Adrenal gland (tissue), 12 donors: Measurements from ENCODE around the gene LEMD1. TPM values are rescaled to one million over a fixed set of nuclear protein-coding genes. Genes with fewer than 3 reads are reported as not detected.

Experiments used
- DNase-seq, 7 donors: peaks; one replicate each; pipeline ENCODE4 v3.0.0-alpha.2; 2019 to 2020
- H3K27ac ChIP-seq, 5 donors: fragments of 200-600 bp; sonication (generic) in 4 of 5; 1 replicate in 3 of 5; 2 replicates in 2 of 5; pipeline versions ENCODE4 v1.5.1 to v1.8.0; 2016 to 2020; ENCODE audit warnings: mild to moderate bottlenecking in 1 of 5
- H3K27me3 ChIP-seq: fragments of 200-600 bp; 2 replicates; pipeline ENCODE4 v1.8.0; 2021
- H3K36me3 ChIP-seq, 2 donors: fragments of 200-600 bp; replicated peaks in 1 of 2; 1 replicate in 1 of 2; 2 replicates in 1 of 2; pipeline versions ENCODE4 v1.5.1 to v1.8.0; 2018 to 2022
- H3K4me1 ChIP-seq, 2 donors: fragments of 200-600 bp; replicated peaks in 1 of 2; 1 replicate in 1 of 2; 2 replicates in 1 of 2; pipeline versions ENCODE4 v1.5.1 to v1.8.0; 2018 to 2021
- H3K4me3 ChIP-seq, 4 donors: fragments of 200-600 bp; sonication (generic) in 3 of 4; one replicate each; pipeline ENCODE4 v1.5.1; 2016 to 2018
- H3K9me3 ChIP-seq, 3 donors: fragments of 200-600 bp; sonication (generic) in 1 of 3; replicated peaks in 1 of 3; 1 replicate in 2 of 3; 2 replicates in 1 of 3; pipeline versions ENCODE4 v1.5.1 to v1.8.0; 2016 to 2021
- POLR2A ChIP-seq, 2 donors: fragments of 450-650 bp; IDR thresholded peaks; one replicate each; pipeline ENCODE4 v1.6.1; 2017; ENCODE audit warnings: antibody characterized with exemption in 2 of 2, mild to moderate bottlenecking in 2 of 2, moderate library complexity in 1 of 2
- WGBS, 4 donors: extraction: QIAGEN DNeasy Blood & Tissue Kit in 2 of 4; methylation state at CpG; one replicate each; pipeline versions ENCODE4 v1.1.5 to v1.1.7; 2013 to 2017; 5-methylcytosine and 5-hydroxymethylcytosine counted together
- intact Hi-C, 2 donors: fragments of 100-400 bp; cut with DNase I; formaldehyde crosslinking; loops; one replicate each; pipeline versions ENCODE4 v1.14.1 to v1.15.0; 2022 to 2023
- polyA plus RNA-seq, 3 donors: library from polyadenylated mRNA; stranded (reverse); fragments of 200-250 nt in 2 of 3; fragments of 350-450 nt in 1 of 3; fragmentation: Illumina TruSeq in 1 of 3; extraction: RNeasy Lipid Tissue Mini Kit (QIAGEN cat#74804) in 1 of 3; gene quantifications; one replicate each; pipeline ENCODE4 v1.2.3, GENCODE V29; 2013 to 2014
- total RNA-seq, 9 donors: library from RNA; depleted of rRNA in 4 of 9; stranded (reverse); fragments of >200 nt in 4 of 9; fragments of 120-200 nt in 1 of 9; fragmentation: NEBNext Ultra II Directional in 1 of 9; extraction: Animal tissue kit (Norgen Biotek cat#: 25700) in 1 of 9; gene quantifications; one replicate each; pipeline versions ENCODE4 v1.1.0 to v1.2.4, GENCODE V29; 2013 to 2023
- TF ChIP-seq, protein P1 (sequence below), 6 experiments: fragments of 450-650 bp in 4 of 6; fragments of 200-600 bp in 2 of 6; sonication (generic) in 1 of 6; IDR thresholded peaks; 1 replicate in 5 of 6; 2 replicates in 1 of 6; pipeline versions ENCODE4 v1.5.1 to v1.8.0; 2016 to 2021; ENCODE audit warnings: antibody characterized with exemption in 6 of 6, mild to moderate bottlenecking in 2 of 6, moderate library complexity in 1 of 6
- donor health status: healthy with polysubstance abuse.
- donor health status: Bipolar disorder and iron deficiency.
- donor health status: DM: yes; HTN: yes; CAD: no.
- donor health status: DM: no; HTN: no; CAD: no.
- donor health status: DM: no; HTN: no; CAD: no.
- donor health status: DM: yes; HTN: yes; CAD: no.

Gene LEMD1
- total and polyA plus RNA-seq, 12 donors = 0.64 TPM; not detected in 11

DNA sequence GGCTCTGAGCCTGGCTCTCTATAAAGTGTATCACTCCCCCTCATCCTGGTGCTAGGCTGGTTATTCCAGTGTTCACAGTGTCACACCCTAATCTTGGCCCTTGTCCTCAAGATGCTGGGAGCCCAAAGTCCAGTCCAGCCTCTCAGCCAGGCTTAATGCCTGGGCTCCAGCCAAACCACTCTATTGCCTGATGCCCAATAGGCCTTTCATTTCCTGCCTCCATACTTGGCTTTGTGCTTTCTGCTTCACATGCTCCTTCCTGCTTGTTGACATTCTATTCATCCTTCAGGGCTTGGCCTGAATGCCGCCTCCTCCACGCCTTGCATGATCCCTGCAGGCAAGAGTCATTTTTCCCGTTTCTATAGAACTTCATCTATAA, 66.8 kb downstream of the LEMD1 start:
- H3K36me3 ChIP-seq = no peaks in the 10 kb centered on the region
- H3K27me3 ChIP-seq = no peaks in the 10 kb centered on the region
- peak overlapping the region in 3 of 5 donors; percentile 46 to 69 (median 60) for H3K27ac ChIP-seq
- WGBS, 4 donors = 60 to 73% (median 65%) methylated on average over 3 of the region's 3 CpGs
- H3K4me3 ChIP-seq = no peak overlapping the region
- no peaks in the 10 kb centered on the region for H3K9me3 ChIP-seq
- intact Hi-C loops = loop anchor here in 1 of 2 donors (2.0 kb wide), 1 partner anchor 76 kb away; no protein-coding TSS in a partner anchor
- DNase-seq = peak in 1 of 7 donors; percentile 55
- TF ChIP-seq POLR2A (IDR thresholded peaks at IDR 0.05) = no peak
- TF ChIP-seq, protein P1, sequence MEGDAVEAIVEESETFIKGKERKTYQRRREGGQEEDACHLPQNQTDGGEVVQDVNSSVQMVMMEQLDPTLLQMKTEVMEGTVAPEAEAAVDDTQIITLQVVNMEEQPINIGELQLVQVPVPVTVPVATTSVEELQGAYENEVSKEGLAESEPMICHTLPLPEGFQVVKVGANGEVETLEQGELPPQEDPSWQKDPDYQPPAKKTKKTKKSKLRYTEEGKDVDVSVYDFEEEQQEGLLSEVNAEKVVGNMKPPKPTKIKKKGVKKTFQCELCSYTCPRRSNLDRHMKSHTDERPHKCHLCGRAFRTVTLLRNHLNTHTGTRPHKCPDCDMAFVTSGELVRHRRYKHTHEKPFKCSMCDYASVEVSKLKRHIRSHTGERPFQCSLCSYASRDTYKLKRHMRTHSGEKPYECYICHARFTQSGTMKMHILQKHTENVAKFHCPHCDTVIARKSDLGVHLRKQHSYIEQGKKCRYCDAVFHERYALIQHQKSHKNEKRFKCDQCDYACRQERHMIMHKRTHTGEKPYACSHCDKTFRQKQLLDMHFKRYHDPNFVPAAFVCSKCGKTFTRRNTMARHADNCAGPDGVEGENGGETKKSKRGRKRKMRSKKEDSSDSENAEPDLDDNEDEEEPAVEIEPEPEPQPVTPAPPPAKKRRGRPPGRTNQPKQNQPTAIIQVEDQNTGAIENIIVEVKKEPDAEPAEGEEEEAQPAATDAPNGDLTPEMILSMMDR (IDR thresholded peaks at IDR 0.05) = no peak
- peaks cover 25 to 34% of the 10 kb centered on the region in 2 donors for H3K4me1 ChIP-seq

GRCh38 chr1:205354259-205355074, 67.4 kb downstream of the LEMD1 start:
- 20 to 22% (median 21%) methylated on average over 4 to 5 of the region's 5 CpGs for WGBS, 4 donors

GRCh38 chr1:205353612-205354011, 68.2 kb downstream of the LEMD1 start:
- Histone ChIP-seq H3K9me3 (no peaks in the 10 kb centered on the region), H3K4me1 (peaks cover 25 to 27% of the 10 kb centered on the region in 2 donors), H3K27ac (no peak overlapping the region), H3K36me3 (no peaks in the 10 kb centered on the region), H3K27me3 (no peaks in the 10 kb centered on the region), H3K4me3 (no peak overlapping the region)
- 66 to 74% (median 72%) methylated on average over 6 of the region's 6 CpGs for WGBS, 4 donors
- intact Hi-C loops = loop anchor here (2.0 to 5.0 kb wide), 2 partner anchors 77 to 79 kb away; no protein-coding TSS in a partner anchor
- TF ChIP-seq, protein P1 (IDR thresholded peaks at IDR 0.05) = no peak
- TF ChIP-seq POLR2A (IDR thresholded peaks at IDR 0.05) = no peak
- DNase-seq = no peak

More at GRCh38 chr1:205354259-205355074, 67.4 kb downstream of the LEMD1 start:
- TF ChIP-seq POLR2A (IDR thresholded peaks at IDR 0.05) = no peak
- TF ChIP-seq, protein P1 (IDR thresholded peaks at IDR 0.05) = peak; percentile 59 to 90 (median 86)
- Histone ChIP-seq H3K4me3 (no peak overlapping the region), H3K36me3 (no peaks in the 10 kb centered on the region), H3K27ac (peak overlapping the region in 3 of 5 donors; percentile 46 to 69 (median 60)), H3K27me3 (no peaks in the 10 kb centered on the region), H3K4me1 (peaks cover 25 to 28% of the 10 kb centered on the region in 2 donors), H3K9me3 (no peaks in the 10 kb centered on the region)
- DNase-seq = peak; percentile 63 to 91 (median 75)
- intact Hi-C loops = loop anchor here (2.0 to 5.0 kb wide), 2 partner anchors 76 to 78 kb away; no protein-coding TSS in a partner anchor

DNA sequence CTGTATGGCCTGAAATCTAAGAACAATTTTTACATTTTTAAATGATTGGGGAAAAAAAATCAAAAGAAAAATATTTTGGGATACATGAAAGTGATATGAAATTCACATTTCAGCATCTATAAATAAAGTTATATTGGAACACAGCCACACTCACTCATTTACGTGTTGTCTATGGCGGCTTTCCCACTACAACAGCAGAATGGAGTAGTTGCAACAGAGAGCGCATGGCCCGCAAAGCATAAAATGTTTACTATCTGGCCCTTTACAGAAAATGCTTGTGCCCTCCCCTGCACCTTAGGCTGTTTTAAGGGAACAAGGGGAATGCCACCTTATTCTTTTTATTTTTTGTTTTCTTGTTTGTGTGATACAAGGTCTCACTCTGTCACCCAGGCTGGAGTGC, 68.7 kb downstream of the LEMD1 start:
- 78 to 85% (median 82%) methylated on average over 4 of the region's 4 CpGs for WGBS, 4 donors
- intact Hi-C loops = loop anchor here in 1 of 2 donors (5.0 kb wide), 1 partner anchor 79 kb away; no protein-coding TSS in a partner anchor
- Histone ChIP-seq H3K36me3 (no peaks in the 10 kb centered on the region), H3K4me3 (no peak overlapping the region), H3K27ac (no peak overlapping the region), H3K4me1 (peaks cover 25 to 27% of the 10 kb centered on the region in 2 donors), H3K9me3 (no peaks in the 10 kb centered on the region), H3K27me3 (no peaks in the 10 kb centered on the region)
- DNase-seq = no peak
- TF ChIP-seq, protein P1 (IDR thresholded peaks at IDR 0.05) = no peak
- no peak for TF ChIP-seq POLR2A (IDR thresholded peaks at IDR 0.05)
